ENCODE results near the gene CADM3. TPM values are rescaled to one million over a fixed set of nuclear protein-coding genes. Genes with fewer than 3 reads are reported as not detected.

CADM3 gene
- total and polyA plus RNA-seq, 12 donors: 0.81 to 4.3 (median 2.2) TPM

- Histone ChIP-seq H3K27me3 (peaks cover 0 to 77% (median 53%) of the 10 kb centered on the region in 7 donors), H3K27ac (no peak overlapping the region), H3K36me3 (no peaks in the 10 kb centered on the region), H3K9me3 (no peaks in the 10 kb centered on the region), H3K4me3 (no peak overlapping the region), H3K4me1 (peaks cover 0 to 14% (median 8%) of the 10 kb centered on the region in 9 donors)
- intact Hi-C loops (cut with DNase I): loop anchor here in 7 of 10 donors (1.0 to 10.0 kb wide), 7 partner anchors 49 to 683 kb away; no protein-coding TSS in a partner anchor
- TF ChIP-seq, protein P1, sequence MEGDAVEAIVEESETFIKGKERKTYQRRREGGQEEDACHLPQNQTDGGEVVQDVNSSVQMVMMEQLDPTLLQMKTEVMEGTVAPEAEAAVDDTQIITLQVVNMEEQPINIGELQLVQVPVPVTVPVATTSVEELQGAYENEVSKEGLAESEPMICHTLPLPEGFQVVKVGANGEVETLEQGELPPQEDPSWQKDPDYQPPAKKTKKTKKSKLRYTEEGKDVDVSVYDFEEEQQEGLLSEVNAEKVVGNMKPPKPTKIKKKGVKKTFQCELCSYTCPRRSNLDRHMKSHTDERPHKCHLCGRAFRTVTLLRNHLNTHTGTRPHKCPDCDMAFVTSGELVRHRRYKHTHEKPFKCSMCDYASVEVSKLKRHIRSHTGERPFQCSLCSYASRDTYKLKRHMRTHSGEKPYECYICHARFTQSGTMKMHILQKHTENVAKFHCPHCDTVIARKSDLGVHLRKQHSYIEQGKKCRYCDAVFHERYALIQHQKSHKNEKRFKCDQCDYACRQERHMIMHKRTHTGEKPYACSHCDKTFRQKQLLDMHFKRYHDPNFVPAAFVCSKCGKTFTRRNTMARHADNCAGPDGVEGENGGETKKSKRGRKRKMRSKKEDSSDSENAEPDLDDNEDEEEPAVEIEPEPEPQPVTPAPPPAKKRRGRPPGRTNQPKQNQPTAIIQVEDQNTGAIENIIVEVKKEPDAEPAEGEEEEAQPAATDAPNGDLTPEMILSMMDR (IDR thresholded peaks at IDR 0.05): peak; percentile 55 to 84 (median 73)
- DNase-seq: peak in 1 of 2 donors; percentile 23
- 25 to 28% methylated on average over 11 of the region's 11 CpGs for WGBS, 2 donors
- ATAC-seq: peak in 6 of 8 donors; percentile 12 to 53 (median 37)
Observed at GRCh38 chr1:159211331-159212136, 40.1 kb downstream of the CADM3 start.

GRCh38 chr1:159212596-159212995 lies 41.2 kb downstream of the CADM3 start:
- Histone ChIP-seq H3K4me3 (no peak overlapping the region), H3K27ac (no peak overlapping the region), H3K4me1 (peaks cover 0 to 14% (median 8%) of the 10 kb centered on the region in 9 donors), H3K27me3 (peaks cover 0 to 74% (median 45%) of the 10 kb centered on the region in 7 donors), H3K36me3 (no peaks in the 10 kb centered on the region), H3K9me3 (no peaks in the 10 kb centered on the region)
- no peak for DNase-seq
- 71 to 79% methylated on average over 4 of the region's 4 CpGs for WGBS, 2 donors
- intact Hi-C loops (cut with DNase I): loop anchor here in 7 of 10 donors (2.0 to 10.0 kb wide), 6 partner anchors 50 to 682 kb away; no protein-coding TSS in a partner anchor
- no peak for ATAC-seq
- TF ChIP-seq, protein P1 (IDR thresholded peaks at IDR 0.05): no peak

DNA sequence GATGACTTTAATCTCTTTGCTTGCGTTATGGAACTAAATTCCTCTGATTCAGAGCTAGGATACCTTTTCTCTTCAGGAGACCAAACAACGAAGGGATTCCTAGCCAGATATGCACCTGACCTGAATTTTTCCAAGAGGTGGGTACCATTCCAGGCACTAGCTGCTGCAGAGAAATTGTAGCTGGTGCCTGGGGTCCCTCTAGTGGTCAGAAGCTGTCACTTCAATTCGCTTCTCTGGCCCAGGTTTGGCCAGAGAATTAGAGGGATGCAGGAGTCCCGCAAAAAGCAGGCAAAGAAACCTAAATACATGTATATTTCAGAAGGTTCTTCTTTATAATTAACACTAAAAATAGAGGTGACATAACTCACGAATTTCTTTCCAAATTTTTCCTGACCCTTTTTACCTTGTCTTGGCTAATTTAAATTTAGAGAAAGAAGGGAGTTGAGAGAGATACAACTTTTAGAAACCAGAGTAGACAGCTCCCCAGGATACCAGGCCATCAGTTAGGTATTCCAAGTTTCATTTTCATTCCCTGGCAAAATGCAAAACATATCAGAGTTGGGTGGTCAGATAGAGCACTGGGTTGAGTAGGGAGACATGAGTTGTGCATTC lies 42.8 kb downstream of the CADM3 start:
- peak in 1 of 8 donors; percentile 69 for ATAC-seq
- WGBS, 2 donors: 4 to 6% methylated on average over 5 of the region's 5 CpGs
- peak in 1 of 2 donors; percentile 22 for DNase-seq
- peaks cover 0 to 65% (median 34%) of the 10 kb centered on the region in 7 donors for H3K27me3 ChIP-seq
- H3K27ac ChIP-seq: no peak overlapping the region
- TF ChIP-seq, protein P1 (IDR thresholded peaks at IDR 0.05): peak; percentile 78 to 95 (median 89)
- H3K4me3 ChIP-seq: no peak overlapping the region
- no peaks in the 10 kb centered on the region for H3K9me3 ChIP-seq
- H3K36me3 ChIP-seq: no peaks in the 10 kb centered on the region
- intact Hi-C loops (cut with DNase I): loop anchor here in 9 of 10 donors (1.0 to 10.0 kb wide), 8 partner anchors 52 to 681 kb away; no protein-coding TSS in a partner anchor
- H3K4me1 ChIP-seq: peaks cover 0 to 14% (median 8%) of the 10 kb centered on the region in 9 donors

Measured in heart right ventricle (tissue), 16 donors.